Renal cortical epithelial cell (primary cell): ENCODE data around the gene ASMT. TPM values are rescaled to one million over a fixed set of nuclear protein-coding genes. Genes with fewer than 3 reads are reported as not detected.
"Not testable (repeated sequence)": the region's sequence is repeated elsewhere in the genome, so short reads cannot be mapped to it uniquely, and the experiment has no call there.

Source experiments
- DNase-seq: peaks from one replicate; pipeline ENCODE4 v3.0.0-alpha.2; 2011; ENCODE audit warnings: low read depth
- total RNA-seq: library from RNA; depleted of rRNA; stranded (reverse); fragments of >200 nt; gene quantifications from 2 replicates; pipeline ENCODE4 v1.2.3, GENCODE V29; 2014

The ASMT gene, protein sequence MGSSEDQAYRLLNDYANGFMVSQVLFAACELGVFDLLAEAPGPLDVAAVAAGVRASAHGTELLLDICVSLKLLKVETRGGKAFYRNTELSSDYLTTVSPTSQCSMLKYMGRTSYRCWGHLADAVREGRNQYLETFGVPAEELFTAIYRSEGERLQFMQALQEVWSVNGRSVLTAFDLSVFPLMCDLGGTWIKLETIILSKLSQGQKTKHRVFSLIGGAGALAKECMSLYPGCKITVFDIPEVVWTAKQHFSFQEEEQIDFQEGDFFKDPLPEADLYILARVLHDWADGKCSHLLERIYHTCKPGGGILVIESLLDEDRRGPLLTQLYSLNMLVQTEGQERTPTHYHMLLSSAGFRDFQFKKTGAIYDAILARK
- total RNA-seq, result not detected in 2 replicates

DNA sequence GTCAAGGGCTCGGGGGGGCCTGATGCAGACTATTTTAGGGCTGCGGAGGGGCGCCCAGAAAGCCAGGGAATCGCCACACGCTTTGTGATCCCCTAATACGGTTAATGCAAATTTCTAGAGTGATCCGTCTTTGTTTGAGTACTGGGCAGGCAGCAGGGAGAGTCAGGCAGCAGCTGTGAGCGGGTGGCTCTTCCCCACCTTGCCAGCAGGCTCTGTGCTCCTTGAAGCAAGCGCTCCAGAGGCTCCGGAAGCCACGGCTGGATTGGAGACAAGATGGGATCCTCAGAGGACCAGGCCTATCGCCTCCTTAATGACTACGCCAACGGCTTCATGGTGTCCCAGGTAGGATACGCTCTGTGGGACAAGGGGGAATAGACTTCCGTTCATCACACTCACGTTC lies at the start of gene ASMT:
ASMT (plus strand) TSS at position 133 of the 400 bp plus-strand sequence; CDS start at position 274, 141 bp downstream.
- DNase-seq, result no peak

- DNase-seq, result not testable (repeated sequence)
Observed at GRCh38 chrX:1574181-1574580, 40.7 kb upstream of the ASMT start.

- no peak for DNase-seq
Observed at GRCh38 chrX:1576201-1576992, 38.5 kb upstream of the ASMT start.

GRCh38 chrX:1577845-1578244 lies 37.0 kb upstream of the ASMT start:
- no peak for DNase-seq

GRCh38 chrX:1578511-1579173 lies 36.2 kb upstream of the ASMT start:
- DNase-seq, result no peak

DNA sequence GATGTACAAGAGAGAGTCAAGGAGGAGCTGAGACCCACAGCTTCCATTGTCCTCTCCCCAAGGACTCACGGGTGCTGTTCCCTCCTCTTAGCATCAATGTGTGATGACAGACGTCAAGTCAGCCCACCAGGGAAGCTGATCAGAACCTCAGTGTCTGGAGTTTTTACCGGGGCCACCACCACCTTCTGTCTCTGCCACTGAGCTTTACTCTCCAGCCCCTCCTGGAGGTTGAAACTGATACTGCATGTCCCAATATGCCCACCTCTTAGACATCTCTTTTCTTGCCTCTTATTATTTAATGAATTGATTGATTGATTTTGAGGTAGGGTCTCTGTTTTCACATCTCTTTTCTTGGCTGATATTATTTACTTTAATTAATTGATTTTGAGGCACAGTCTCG lies 33.7 kb upstream of the ASMT start:
- peak; percentile 7 for DNase-seq

DNA sequence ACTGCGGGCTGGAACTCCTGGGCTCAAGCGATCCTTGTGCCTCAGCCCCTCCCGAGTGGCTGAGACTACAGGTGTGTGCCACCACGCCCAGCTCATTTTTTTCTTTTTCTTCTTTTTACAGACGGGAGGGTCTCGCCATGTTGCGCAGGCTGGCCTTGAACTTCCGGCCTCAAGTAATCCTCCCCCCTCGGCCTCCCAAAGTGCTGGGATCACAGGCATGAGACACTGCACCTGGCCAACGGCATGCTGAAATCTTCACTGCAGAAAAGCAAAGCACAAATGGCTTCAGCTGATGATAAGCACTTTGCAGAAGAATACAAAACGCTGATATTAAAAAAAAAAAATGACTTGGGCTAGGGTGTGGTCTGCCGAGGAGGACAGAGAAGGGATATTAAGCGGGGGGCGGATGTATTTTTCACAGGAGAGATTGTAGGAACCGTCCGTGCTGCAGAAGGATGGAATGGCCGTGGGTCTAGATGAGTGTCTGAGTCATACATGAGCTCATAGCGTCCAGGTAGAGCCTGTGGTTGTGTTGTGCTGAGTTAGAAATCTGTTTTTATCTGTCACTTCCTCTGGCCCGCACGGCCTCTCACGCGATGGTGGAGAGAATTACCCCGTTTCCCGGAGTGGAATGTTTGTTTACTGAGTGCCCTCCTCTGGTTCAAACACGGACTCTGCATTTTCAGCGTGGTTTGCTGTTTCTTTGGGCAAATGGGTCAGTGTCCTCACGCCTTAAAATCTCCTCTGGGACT lies 32.0 kb upstream of the ASMT start:
- DNase-seq, result no peak

DNA sequence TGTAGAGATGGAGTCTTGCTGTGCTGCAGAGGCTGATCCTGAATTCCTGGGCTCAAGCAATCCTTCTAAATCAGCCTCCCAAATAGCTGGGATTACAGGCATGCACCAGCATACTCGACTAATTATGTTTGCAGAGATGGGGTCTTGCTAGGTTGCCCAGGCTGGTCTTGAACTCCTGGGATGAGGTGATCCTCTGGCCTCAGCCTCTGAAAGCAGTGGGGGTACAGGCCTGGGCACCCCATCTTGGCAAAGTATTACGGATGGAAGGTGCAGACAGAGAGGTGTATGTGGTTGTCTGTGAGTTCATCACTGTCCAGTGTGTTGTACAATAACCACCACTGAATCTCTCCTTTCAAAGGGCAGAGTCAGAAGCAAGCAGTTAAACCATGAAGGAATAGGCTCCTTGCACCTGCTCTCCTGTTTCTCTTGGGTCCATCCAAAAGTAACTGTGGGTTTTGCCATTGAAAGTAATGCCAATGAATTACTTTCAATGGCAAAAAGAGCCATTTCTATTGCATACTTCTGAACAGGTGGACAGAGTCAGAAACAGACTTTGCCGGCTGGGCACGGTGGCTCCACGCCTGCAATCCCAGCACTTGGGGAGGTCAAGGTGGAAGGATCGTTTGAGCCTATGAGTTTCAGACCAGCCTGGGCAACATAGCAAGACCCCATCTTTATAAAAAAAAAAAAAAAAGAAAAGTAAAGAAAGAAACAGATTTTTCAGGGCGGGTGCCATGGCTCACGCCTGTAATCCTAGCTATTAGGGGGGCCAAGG lies 30.4 kb upstream of the ASMT start:
- no peak for DNase-seq

DNA sequence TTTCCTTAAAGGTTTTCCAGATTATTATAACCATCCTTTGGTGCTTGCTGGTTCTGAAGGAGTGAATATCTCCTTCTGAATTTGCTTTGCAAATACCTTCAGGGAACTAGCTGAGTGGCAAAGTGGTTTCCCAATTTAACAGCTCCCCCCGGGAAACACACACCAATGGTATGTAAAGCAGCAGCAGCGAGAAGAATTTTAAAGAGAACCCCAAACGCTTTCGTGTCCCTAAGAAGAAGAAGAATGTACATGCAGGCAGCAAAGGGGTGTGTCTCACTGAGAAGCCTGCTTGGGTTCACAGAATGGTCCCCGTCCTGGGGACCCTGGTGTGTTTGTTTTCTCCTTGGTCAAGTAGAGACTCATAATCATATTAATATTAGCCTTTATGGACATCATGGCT lies 27.7 kb upstream of the ASMT start:
- DNase-seq, result no peak

GRCh38 chrX:1589356-1590130 lies 25.3 kb upstream of the ASMT start:
- no peak for DNase-seq

GRCh38 chrX:1591102-1591862 lies 23.6 kb upstream of the ASMT start, which contains the start of gene AKAP17A:
AKAP17A (plus strand) TSS chrX:1591604; CDS start chrX:1593463, 1,859 bp downstream.
- DNase-seq, result peak; percentile 80

GRCh38 chrX:1591863-1592469 lies 22.9 kb upstream of the ASMT start:
- no peak for DNase-seq

DNA sequence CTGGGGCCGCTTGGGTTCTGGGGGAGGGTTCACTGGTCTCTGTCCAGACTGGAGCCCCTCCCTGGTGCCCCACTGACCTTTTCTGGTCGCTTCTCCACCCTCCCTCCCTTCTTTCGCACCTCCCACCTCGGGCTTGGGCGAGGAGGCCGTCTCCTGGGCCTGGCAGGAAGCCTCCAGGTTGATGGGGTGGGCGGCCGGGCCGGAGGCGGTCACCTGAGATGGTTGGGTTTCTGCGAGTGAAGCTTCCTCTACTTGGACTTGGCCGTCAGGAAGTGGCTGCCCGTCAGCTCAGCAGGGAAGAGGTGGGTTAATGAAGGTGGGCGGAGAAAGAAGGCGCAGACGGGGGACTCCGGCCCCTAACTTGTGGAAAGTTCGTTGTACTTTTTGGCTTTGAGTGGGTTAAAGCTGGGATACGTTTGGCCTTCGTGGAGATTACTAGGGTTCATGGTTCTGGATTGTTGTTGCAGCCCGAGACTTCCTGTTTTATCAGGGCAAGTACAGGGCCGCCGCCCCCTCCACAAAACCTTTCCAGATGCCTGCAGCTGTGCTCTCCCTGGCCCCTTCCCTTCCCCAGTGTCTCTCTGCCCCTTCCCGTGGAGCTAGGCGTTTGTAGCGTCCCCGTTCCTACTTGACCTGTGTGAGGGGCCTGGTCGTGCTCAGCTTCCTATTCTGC lies 22.3 kb upstream of the ASMT start:
- DNase-seq, result peak; percentile 15

- DNase-seq, result no peak
Observed at GRCh38 chrX:1593286-1594271, 21.3 kb upstream of the ASMT start.

GRCh38 chrX:1595711-1596060 lies 19.2 kb upstream of the ASMT start:
- DNase-seq, result no peak

GRCh38 chrX:1596676-1597344 lies 18.0 kb upstream of the ASMT start:
- no peak for DNase-seq
